Right atrium auricular region (tissue), 2 donors: ENCODE results near the gene APIP. TPM values are rescaled to one million over a fixed set of nuclear protein-coding genes. Genes with fewer than 3 reads are reported as not detected.
"Not testable (repeated sequence)": the region's sequence is repeated elsewhere in the genome, so short reads cannot be mapped to it uniquely, and the experiment has no call there.

Experiments used
- DNase-seq: peaks from one replicate; pipeline ENCODE4 v3.0.0-alpha.2; 2019; ENCODE audit warnings: low spot score
- H3K27ac ChIP-seq, 2 donors: fragments of 200-600 bp; sonication (generic); 1 replicate in 1 of 2; 2 replicates in 1 of 2; pipeline ENCODE4 v1.5.1; 2016 to 2019
- H3K27me3 ChIP-seq, 2 donors: fragments of 200-600 bp; sonication (generic); one replicate each; pipeline versions ENCODE4 v1.5.1 to v1.6.0; 2017 to 2019
- H3K36me3 ChIP-seq: fragments of 200-600 bp; sonication (generic); one replicate; pipeline ENCODE4 v1.5.1; 2016
- H3K4me1 ChIP-seq, 2 donors: fragments of 200-600 bp; sonication (generic); one replicate each; pipeline versions ENCODE4 v1.5.1 to v1.6.0; 2017 to 2019
- H3K4me3 ChIP-seq, 2 donors: fragments of 200-600 bp; sonication (generic); 1 replicate in 1 of 2; 2 replicates in 1 of 2; pipeline ENCODE4 v1.5.1; 2017 to 2019; ENCODE audit warnings: mild to moderate bottlenecking in 1 of 2, moderate library complexity in 1 of 2
- H3K9me3 ChIP-seq, 2 donors: fragments of 200-600 bp; sonication (generic); one replicate each; pipeline ENCODE4 v1.5.1; 2019
- CTCF ChIP-seq, 2 donors: fragments of 200-600 bp; sonication (generic); IDR thresholded peaks; one replicate each; pipeline ENCODE4 v1.5.1; 2019; ENCODE audit warnings: antibody characterized with exemption in 2 of 2
- total RNA-seq, 2 donors: library from RNA; depleted of rRNA; stranded (reverse); fragments of >200 nt; gene quantifications; one replicate each; pipeline ENCODE4 v1.1.0, GENCODE V29; 2016

The APIP gene
- total RNA-seq, 2 donors from 2014 or later, result 19.1 to 20.7 TPM

GRCh38 chr11:34921156-34921555 lies 5.0 kb upstream of the APIP start:
- Histone ChIP-seq H3K27ac (no peak overlapping the region), H3K4me1 (peaks cover 0 to 47% of the 10 kb centered on the region in 2 donors), H3K27me3 (no peaks in the 10 kb centered on the region), H3K9me3 (no peaks in the 10 kb centered on the region), H3K36me3 (no peaks in the 10 kb centered on the region), H3K4me3 (no peak overlapping the region)
- DNase-seq, result no peak
- TF ChIP-seq CTCF (IDR thresholded peaks at IDR 0.05), result no peak

GRCh38 chr11:34916843-34917770 lies 928 bp upstream of the APIP start:
- TF ChIP-seq CTCF (IDR thresholded peaks at IDR 0.05), result no peak
- Histone ChIP-seq H3K36me3 (no peaks in the 10 kb centered on the region), H3K4me1 (peaks cover 0 to 27% of the 10 kb centered on the region in 2 donors), H3K4me3 (peak overlapping the region; percentile 69 to 81), H3K27me3 (no peaks in the 10 kb centered on the region), H3K9me3 (no peaks in the 10 kb centered on the region), H3K27ac (peak overlapping the region; percentile 96)
- DNase-seq, result no peak

GRCh38 chr11:34915136-34916014 lies 804 bp downstream of the APIP start:
- no peaks in the 10 kb centered on the region for H3K36me3 ChIP-seq
- H3K4me3 ChIP-seq, result peak overlapping the region; percentile 69 to 81
- DNase-seq, result no peak
- no peak for TF ChIP-seq CTCF (IDR thresholded peaks at IDR 0.05)
- H3K27me3 ChIP-seq, result no peaks in the 10 kb centered on the region
- no peaks in the 10 kb centered on the region for H3K9me3 ChIP-seq
- peak overlapping the region; percentile 96 for H3K27ac ChIP-seq
- H3K4me1 ChIP-seq, result peaks cover 0 to 27% of the 10 kb centered on the region in 2 donors

- not testable (repeated sequence) for H3K36me3 ChIP-seq, H3K9me3 ChIP-seq, DNase-seq, H3K4me3 ChIP-seq, H3K27me3 ChIP-seq, H3K27ac ChIP-seq
- H3K4me1 ChIP-seq, result peaks cover 0 to 24% of the 10 kb centered on the region in 2 donors
Measured at GRCh38 chr11:34913556-34913955, 2.6 kb downstream of the APIP start.

GRCh38 chr11:34911676-34912075 lies 4.5 kb downstream of the APIP start:
- no peak for TF ChIP-seq CTCF (IDR thresholded peaks at IDR 0.05)
- H3K4me3 ChIP-seq, result no peak overlapping the region
- H3K4me1 ChIP-seq, result peaks cover 0 to 10% of the 10 kb centered on the region in 2 donors
- H3K27ac ChIP-seq, result no peak overlapping the region
- H3K36me3 ChIP-seq, result no peaks in the 10 kb centered on the region
- H3K9me3 ChIP-seq, result no peaks in the 10 kb centered on the region
- no peak for DNase-seq
- no peaks in the 10 kb centered on the region for H3K27me3 ChIP-seq

- Histone ChIP-seq H3K36me3 (no peaks in the 10 kb centered on the region), H3K9me3 (no peaks in the 10 kb centered on the region), H3K27ac (no peak overlapping the region), H3K4me3 (no peak overlapping the region), H3K4me1 (peaks cover 0 to 10% of the 10 kb centered on the region in 2 donors), H3K27me3 (no peaks in the 10 kb centered on the region)
- TF ChIP-seq CTCF (IDR thresholded peaks at IDR 0.05), result no peak
- DNase-seq, result no peak
Measured at GRCh38 chr11:34910817-34911216, 5.4 kb downstream of the APIP start.
